HG03066 (cell line): ENCODE results near the gene NBPF1.
"Not testable (repeated sequence)": the region's sequence is repeated elsewhere in the genome, so short reads cannot be mapped to it uniquely, and the experiment has no call there.

Experiments
- ATAC-seq: cut with Tn5 transposase; IDR thresholded peaks from one replicate; pipeline ENCODE4 v1.9.1; 2021; ENCODE audit warnings: low read depth; ENCODE audit not compliant: unreplicated experiment

NBPF1 gene

DNA sequence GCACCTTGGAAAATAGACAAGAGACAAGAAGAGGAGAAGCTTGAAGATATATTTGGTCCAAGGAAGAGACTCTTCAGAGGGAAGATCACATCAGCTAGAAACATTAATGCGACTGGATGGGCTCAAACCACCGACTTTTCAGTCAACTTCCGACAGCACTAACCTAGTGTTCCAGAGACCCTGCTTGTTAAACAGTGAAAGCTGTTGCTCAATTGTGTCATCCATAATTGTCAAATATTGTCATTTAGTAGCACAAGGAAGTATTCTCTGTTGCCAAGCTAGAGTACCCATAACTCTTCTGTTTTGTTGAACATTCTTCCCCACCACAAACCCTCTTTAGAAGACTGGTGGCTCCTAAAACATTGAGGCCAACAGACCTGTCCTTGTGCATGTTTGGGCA lies 56.3 kb downstream of the NBPF1 start:
- ATAC-seq: not testable (repeated sequence)

DNA sequence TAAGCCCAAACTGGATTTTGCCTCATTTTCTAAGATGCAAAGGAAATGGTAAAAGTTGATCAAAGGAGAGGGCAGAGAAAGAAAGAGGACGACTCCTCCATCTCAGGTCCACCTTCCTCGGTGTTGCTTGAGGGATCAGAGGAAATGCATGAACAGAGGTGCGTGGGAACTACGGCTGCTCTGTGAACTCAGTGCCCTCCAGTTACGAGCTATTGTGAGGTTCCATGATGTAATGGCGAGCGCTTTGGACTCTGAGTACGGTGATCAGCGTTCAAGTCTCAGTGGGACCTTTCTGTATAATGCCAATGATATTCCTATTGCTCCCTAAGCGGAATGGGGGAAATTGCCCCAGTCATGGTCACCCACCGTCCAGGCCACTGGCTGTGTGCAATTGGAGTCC lies 60.1 kb downstream of the NBPF1 start:
- ATAC-seq: not testable (repeated sequence)

DNA sequence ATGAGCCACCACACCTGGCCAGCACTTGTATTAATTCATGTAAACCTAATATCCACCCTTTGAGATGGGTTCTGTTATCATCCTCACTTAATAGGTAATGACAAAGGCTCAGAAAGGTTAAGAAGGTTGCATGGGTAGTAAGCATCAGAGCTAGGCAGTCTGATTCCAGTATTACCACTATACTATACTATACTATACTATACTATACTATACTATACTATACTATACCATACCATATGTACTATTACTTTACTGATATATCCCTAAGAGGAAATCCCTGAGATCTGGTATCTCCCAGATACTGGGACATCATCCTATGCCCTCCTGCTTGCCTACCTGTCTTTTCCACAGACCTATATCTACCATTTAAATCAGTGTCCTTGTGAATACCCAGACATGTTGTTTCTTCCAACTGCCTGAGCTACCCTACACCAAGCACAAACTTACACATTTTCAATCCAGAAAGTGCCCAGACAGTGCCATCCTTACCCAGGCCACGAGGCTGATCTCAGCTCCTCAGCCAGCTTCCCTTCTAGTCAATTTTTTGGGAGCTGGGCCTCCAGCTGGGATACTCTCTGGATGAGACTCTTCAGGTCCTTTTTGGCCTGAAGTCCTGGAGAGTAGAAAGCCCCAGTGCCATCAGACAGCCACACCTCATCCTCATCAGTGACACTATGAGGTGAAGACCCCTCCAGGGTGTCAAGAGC lies 63.0 kb downstream of the NBPF1 start:
- not testable (repeated sequence) for ATAC-seq

DNA sequence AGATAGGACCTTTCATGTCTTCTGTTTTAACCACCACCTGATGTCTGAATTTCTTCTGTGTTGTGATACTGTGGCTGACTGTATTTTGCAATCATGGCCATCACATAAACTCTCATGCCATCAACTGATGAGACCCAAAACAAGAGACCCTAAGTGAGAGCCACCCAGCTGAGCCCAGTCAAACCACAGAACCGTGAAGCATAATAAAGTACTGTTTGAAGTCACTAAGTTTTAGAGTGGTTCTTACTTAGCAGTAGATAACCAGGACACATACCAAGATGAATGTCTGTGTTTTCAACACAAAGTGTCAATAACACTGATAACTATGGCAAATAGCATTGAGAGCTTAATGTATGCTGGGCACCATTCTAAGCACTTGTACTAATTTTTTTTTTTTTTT lies 63.8 kb downstream of the NBPF1 start:
- ATAC-seq: not testable (repeated sequence)

DNA sequence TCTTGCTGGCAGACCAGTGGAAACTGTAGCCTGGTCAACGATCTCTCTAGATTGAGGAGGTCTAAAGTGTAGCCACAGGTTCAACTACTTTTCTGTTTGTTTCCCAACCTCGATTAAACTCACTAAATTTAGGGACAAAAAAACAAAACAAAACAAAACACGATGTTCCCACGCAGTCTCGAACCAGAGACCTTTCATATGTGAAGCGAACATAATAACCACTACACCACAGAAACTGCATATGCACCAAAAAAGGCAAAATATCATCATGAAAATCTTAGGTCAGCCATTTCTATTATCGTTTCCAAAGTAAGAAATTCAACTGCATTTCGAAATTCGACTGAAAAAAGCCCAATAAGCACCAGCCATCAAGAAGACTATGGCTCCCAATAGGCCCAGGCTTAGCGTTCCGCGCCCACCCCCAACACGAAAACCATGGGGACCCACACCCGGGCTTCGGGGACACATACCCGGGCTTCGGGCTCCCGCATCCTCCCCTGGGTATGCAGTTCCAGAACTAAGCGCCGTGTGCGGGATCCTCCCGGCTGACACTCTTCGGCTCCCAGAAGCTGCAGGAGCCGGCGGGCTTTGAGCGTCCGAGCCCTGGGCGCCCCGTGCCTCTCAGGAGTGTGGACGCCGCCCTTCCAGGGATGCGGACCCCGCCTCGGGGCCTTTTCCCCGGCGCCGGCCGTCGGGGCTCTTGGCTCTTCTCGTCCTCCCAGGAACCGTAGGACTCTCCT lies 65.7 kb downstream of the NBPF1 start:
- ATAC-seq: not testable (repeated sequence)

DNA sequence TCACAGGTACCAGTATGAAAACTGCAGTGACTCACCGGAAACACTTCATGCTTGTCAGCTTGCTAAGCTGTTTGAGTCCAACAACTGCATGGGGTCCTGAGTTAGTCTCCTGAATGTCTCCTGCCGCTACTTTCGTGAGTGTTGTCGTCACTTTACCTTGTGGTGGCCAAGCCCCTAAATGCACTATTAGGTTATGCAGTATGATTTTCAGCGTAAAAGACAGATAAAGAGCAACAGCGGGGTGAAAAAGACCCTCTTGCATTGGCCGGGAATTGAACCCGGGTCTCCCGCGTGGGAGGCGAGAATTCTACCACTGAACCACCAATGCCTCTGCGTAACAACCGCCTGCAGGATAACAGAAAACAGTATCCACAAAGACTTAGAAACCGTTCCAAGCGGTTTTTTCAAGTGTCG lies 67.7 kb downstream of the NBPF1 start:
- ATAC-seq: not testable (repeated sequence)

DNA sequence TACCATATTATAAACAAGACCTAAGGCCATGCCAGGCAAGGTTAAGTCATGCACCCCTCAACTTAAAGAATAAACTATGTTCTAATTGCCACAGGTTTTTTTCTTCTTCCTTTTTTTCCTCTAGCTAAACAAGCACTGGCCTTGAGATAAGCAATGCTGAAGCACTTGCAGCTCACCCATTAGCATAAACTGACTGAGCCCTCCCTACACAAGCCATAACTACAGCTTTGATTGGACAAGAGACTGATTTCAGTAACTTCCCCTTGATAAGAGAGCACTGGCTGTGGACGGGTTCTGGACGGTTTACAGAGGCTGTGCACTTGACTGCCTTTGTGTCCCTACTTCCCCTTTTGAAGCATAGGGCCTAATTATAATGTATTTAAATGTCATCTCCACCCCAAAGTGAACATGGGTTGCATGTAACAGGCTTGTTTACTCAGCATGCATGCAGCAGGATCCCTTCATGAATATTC lies 72.9 kb downstream of the NBPF1 start:
- ATAC-seq: not testable (repeated sequence)

DNA sequence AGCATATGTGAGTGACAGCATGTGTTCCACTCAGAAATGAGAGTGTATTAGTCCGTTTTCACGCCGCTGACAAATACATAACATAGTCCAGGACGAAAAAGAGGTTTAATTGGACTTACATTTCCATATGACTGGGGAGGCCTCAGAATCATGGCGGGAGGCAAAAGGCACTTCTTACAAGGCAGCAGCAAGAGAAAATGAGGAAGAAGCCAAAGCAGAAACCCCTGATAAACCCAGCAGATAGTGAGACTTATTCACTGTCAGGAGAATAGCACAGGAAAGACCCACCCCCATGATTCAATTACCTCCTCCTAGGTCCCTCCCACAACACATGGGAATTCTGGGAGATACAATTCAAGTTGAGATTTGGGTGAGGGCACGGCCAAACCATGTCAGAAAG lies 75.8 kb downstream of the NBPF1 start:
- ATAC-seq: not testable (repeated sequence)

DNA sequence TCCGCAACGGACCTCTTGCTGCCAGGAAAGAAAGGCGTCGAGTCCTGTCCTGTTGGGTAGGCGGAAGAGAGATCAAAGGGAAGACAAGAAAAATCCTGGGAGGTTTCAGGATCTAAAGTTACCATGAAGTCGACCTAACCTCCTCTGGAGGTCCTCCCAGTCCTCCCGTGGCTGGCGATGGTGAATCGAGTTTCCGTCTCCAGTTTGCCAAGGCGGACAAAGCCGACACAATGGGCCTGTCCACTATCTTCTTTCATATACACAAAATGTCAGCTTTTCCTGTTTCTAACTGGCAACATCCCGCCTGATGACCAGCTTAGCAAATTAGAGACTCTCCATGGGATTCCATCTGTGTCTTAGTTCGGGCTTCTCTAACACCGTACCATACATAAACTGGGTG lies 76.6 kb downstream of the NBPF1 start:
- not testable (repeated sequence) for ATAC-seq

DNA sequence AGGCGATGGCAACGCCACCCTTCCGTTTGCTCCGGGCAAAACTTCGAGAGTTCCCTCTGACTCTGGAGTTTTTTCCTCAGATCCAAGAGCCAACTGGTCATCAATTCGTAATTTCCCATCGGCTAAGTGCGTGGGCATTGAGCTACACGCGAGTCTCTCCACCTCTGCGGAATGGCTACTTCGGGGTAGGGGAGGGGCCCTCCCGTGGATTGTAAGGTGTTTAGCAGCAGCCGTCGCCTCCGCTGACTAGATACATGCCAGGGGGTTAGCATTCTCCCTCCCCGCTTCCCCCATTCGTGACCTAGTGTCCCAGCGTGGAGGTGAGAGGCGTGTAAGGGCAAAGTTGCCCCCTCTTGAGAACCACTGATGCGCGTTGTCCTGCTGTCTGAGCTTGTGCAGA lies 77.5 kb downstream of the NBPF1 start:
- not testable (repeated sequence) for ATAC-seq

DNA sequence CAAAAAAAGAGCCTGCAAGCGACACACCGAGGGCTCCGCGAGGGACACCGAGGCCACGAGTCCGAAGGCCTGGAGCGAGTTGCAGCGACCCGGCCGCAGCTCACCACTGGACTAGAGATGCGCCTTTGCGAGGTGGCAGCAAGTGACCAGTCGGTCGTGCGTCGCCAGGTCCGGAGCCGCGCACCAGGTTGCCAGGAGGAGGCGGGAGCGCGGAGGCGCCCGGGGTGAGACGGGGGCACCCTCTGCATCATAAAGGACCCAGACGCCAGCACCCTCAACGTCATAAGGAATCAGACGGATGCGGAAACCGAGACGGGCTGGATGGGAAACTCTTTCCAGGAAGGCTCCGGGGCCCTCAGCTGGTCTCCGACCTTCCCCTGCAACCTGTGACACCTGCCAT lies 77.9 kb downstream of the NBPF1 start:
- not testable (repeated sequence) for ATAC-seq

DNA sequence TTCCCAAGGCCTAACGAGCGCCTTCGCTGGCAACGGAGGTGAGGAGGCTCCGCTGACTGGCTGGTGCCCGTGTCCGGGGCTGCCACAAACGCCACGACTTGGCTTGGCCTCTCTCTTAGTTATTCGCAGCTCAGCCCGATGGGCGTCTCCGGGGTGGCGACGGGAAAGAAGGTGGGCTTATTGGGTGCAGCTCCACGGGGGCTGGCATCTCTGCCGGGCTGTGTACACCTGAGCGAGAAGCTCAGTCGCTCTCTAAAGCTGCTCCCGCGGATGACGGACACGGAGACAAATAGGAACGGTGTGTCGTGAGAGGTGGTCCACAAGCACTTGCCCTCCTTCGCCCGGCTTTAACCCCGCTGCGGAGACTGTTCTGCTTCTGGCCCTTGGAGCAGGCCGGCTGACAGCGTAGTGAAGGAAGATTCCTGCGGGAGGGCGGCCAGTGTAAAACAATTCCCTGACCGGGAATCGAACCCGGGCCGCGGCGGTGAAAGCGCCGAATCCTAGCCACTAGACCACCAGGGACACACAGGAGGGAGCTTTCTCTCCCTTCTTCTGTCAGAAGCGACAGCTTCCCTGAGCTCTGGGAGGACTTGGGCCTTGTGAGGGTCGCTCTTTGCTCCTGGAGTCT lies 78.4 kb downstream of the NBPF1 start:
- ATAC-seq: not testable (repeated sequence)

DNA sequence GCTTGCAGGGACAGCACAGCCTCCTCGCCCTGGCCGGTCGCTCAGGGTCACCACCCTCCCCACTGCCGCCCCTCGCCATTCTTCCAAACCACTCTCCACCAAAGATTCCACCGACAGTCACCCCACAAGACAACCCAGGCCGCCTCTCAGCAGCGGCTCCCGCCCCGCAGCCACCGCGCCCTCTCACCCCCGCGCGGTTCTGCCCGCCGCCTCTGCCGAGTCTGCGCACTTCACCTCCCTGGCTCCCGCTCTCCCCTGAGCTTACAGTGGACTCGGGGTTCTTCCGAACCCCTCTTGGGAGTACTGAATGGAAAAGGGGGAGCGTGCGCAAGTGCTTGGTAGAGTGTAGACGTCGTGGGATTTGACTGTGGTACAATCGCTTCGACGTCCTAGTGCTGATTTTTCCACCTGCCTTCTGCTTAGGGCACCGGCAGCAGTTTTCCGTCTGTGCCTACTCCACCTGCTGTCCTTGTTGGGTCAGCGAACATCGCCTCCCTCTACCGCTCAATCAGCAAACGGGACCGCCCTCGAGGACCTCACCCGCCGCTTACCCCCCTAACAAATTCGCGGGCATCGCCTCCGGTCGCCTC lies 79.0 kb downstream of the NBPF1 start:
- ATAC-seq: not testable (repeated sequence)

DNA sequence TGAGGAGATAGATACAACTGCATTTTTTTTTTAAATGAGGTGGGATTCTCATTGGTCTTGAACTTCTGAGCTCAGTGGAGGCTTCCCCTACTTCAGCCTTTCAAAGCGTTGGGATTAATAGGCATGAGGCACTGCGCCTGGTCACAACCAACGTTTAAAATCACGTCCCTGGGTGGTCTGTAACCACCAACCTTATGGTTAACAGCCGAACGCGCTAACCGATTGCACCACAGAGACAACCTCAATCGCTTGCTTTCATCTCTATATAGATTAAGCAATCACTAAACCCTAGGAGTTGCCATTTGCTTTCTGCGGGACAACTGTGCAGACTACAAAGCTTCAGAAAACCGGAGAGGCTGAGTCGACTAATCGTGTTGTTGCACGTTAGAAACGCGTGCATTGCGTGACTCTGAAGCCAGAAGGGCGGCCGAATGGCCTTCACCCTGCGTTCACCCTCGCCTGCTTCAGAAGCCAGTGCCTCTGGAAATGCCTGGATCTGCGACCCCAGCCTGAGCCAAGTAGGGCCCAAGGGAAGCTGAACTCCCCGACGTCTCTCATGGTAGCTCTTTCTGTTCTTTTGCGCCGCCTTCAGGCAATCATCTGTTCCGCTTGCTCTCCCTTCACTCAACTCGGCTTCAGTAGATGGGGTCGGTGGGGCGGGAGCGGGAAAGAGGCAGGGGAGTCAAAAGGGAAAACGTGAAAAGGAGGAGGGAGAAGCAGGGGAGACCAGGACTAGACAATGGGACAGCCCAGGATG lies 81.0 kb downstream of the NBPF1 start:
- not testable (repeated sequence) for ATAC-seq

DNA sequence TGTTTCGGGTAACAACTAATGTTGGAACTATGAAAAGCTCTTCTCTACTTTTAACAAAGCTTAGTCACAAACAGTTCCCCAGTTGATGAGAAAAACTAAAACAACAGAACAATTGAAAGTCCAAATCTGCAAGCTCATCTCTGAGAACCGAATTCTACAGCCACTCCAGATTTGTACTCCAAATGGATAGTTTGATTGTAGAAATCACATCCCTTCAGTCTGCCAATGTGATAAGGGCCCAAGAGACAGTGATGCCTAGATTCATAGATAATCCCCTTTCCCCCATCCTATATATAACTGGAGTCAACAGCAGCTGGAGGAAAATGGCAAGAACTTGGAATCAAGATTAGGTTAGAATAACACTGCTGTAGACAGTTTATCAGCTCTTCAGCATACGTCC lies 85.0 kb downstream of the NBPF1 start:
- not testable (repeated sequence) for ATAC-seq

DNA sequence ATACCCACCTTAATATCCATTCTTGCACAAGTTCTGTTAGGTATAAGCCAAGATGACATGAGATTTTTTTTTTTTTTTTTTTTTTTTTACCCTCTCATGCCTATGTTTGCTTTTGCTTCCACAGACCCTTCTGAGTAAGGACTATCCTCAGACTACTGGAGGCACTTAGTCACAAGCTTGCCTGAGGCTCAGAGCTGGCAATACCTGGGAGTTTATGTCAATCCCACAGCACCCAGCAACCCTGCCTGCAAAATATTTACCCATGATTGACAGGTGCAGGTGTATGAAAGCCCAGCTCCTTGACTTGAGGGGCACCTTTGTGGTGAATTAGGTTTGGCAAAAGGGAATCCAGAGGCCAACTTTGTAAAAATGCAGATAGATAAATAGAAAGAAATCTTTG lies 87.6 kb downstream of the NBPF1 start:
- ATAC-seq: not testable (repeated sequence)

DNA sequence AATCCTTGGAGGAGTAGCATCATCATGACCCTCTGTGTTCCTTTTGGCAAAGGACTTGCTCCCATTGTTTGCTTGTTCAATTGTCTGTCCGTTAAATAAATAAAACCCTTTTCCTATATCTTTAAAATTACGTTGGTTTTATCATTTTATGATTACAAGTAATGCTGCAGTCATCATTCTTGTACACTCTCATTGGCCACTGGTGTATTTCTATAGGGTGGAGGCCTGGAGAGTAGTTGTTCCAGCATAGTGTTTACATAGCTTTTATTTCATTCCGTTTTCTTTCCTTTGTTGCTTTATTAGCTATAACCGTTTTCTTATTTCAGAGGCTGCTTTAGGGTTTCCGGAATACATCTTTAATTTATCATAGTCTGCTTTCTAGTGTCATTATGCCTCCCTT lies 91.7 kb downstream of the NBPF1 start:
- ATAC-seq: not testable (repeated sequence)

DNA sequence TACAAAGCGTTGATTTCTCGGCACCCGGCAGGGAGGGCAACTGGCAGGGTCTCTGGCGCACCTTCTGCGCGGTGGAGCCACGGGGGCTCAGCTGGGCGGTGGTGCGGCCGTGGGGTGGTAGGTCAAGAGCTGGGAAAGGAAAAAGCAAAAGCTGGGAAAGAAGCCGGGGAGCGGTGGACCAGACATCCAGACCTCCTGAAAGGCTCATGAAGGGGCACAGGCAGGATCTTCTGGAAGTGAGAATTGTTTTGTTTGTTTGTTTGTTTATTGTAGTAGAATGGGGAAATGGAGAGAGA lies 92.1 kb downstream of the NBPF1 start:
- no peak for ATAC-seq

DNA sequence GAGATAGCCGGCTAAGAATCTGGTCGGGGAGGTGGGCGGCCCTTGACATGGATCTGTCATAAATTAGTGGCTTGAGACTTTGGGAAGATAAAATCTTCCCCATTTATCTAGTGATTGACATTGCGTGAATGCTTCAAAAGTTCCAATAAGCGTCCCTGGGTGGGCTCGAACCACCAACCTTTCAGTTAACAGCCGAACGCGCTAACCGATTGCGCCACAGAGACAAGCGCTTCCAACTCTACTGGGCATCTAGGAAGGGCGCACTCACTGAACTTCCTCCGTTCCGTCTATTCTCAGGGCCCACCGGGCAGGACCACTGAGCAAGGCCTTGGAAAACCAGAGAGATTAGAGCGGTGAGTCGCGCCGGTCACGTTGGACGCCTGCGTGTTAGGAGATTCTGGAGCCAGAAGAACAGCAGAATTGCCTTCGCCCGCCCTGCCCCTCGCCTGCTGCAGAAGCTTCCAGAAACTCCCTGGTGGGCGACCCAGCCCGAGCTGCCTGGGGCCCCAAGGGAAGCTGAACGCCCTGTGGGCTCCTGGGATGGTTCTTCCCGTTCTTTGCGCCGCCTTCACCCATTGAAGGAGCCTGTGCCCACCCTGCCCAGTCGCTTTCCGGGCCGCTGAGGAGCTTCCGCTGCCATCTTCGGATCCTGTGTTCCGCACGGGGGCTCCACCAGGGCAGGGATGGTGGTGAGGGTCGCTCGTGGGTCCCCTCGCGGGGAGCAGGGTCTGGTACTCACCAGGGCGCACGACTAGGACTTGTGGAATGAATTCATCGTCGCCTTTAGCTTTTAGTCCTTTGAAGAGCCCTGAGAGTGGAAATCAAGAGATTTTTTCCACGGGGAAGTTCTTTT lies 92.7 kb downstream of the NBPF1 start:
- ATAC-seq: not testable (repeated sequence)
